ENCODE data around the gene FAM43A.

FAM43A gene

GRCh38 chr3:194713299-194714136 is 27.8 kb downstream of the FAM43A start:
- no peaks in the 10 kb centered on the region for H3K36me3 ChIP-seq (ENCODE audit: insufficient read depth, low read length)
- H3K9ac ChIP-seq (ENCODE audit: low read depth, low read length): no peak overlapping the region
- H3K9me3 ChIP-seq (ENCODE audit: insufficient read depth, low read depth, low read length): no peaks in the 10 kb centered on the region
- no peaks in the 10 kb centered on the region for H3K27me3 ChIP-seq (ENCODE audit: insufficient read depth, low read length)
- H3K4me1 ChIP-seq (ENCODE audit: insufficient read depth, low read length): no peaks in the 10 kb centered on the region
- no peak overlapping the region for H3K27ac ChIP-seq (ENCODE audit: low read depth, low read length)
- H3K4me3 ChIP-seq (ENCODE audit: low read length): no peak overlapping the region
- 88% methylated on average over 8 of the region's 9 CpGs for WGBS

DNA sequence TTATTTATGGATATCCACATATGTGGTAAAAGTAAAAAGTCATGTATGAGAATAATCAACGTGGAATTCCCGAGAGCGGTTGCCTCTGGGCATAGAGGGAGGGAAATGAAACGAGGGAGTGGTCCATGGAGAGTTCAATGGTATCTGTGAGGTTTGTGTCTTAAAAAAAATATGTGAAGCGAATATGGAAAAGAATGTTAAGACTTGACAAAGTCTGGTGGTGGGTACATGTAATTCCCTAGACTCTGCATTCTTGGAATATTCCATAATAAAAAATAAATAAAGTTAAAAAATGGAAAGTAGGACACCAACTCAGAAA is 28.4 kb downstream of the FAM43A start:
- Histone ChIP-seq H3K4me1 (ENCODE audit: insufficient read depth, low read length) (no peaks in the 10 kb centered on the region), H3K27me3 (ENCODE audit: insufficient read depth, low read length) (no peaks in the 10 kb centered on the region), H3K9ac (ENCODE audit: low read depth, low read length) (no peak overlapping the region), H3K27ac (ENCODE audit: low read depth, low read length) (no peak overlapping the region), H3K4me3 (ENCODE audit: low read length) (no peak overlapping the region), H3K36me3 (ENCODE audit: insufficient read depth, low read length) (no peaks in the 10 kb centered on the region), H3K9me3 (ENCODE audit: insufficient read depth, low read depth, low read length) (no peaks in the 10 kb centered on the region)
- 92% methylated on average over 5 of the region's 5 CpGs for WGBS

DNA sequence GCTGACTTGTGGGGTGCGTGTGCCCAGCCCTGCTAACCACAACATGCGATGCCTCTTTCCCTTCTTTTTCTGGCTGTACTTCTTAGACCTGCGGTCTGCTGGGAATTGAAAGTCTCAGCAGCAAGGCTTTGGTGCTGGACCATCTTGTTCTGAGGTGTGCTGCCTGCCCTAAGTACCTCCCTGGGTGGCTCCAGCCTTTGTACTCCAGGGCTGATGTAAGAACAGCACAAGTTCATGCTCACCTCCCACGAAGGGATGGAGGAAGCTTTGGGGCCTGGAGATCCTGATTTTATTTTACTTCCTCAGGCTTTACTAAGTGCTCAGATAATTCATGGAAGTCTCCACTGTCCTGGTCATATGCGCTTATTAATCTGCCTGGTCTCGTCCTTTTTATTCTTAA is 28.9 kb downstream of the FAM43A start:
- Histone ChIP-seq H3K4me3 (ENCODE audit: low read length) (no peak overlapping the region), H3K4me1 (ENCODE audit: insufficient read depth, low read length) (no peaks in the 10 kb centered on the region), H3K36me3 (ENCODE audit: insufficient read depth, low read length) (no peaks in the 10 kb centered on the region), H3K27me3 (ENCODE audit: insufficient read depth, low read length) (no peaks in the 10 kb centered on the region), H3K9me3 (ENCODE audit: insufficient read depth, low read depth, low read length) (no peaks in the 10 kb centered on the region), H3K27ac (ENCODE audit: low read depth, low read length) (no peak overlapping the region), H3K9ac (ENCODE audit: low read depth, low read length) (no peak overlapping the region)
- 96% methylated on average over 6 of the region's 6 CpGs for WGBS

GRCh38 chr3:194715022-194715800 is 29.5 kb downstream of the FAM43A start:
- Histone ChIP-seq H3K36me3 (ENCODE audit: insufficient read depth, low read length) (no peaks in the 10 kb centered on the region), H3K27me3 (ENCODE audit: insufficient read depth, low read length) (no peaks in the 10 kb centered on the region), H3K4me1 (ENCODE audit: insufficient read depth, low read length) (no peaks in the 10 kb centered on the region), H3K9me3 (ENCODE audit: insufficient read depth, low read depth, low read length) (no peaks in the 10 kb centered on the region), H3K27ac (ENCODE audit: low read depth, low read length) (no peak overlapping the region), H3K9ac (ENCODE audit: low read depth, low read length) (no peak overlapping the region), H3K4me3 (ENCODE audit: low read length) (no peak overlapping the region)
- WGBS: 90% methylated on average over 8 of the region's 8 CpGs

DNA sequence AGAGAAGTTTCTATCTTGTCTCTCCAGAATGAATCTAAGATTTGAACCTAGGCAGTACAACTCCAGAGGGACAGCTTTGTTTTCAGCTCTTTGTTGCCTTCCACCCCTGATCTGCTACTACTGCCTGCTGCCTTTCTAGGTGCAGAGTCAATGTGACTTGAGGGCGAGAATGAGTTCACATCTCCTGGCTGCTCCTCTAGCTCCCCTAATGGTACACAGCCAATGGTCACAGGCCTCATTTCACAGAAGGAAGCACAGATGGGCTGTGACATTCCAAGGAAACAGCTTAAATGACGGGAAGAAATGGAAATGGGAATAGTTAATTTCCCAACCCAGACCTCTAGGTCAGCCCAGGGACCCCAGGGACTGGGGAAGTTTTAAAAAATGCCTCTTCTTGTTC is 32.4 kb downstream of the FAM43A start:
- Histone ChIP-seq H3K27me3 (ENCODE audit: insufficient read depth, low read length) (no peaks in the 10 kb centered on the region), H3K9me3 (ENCODE audit: insufficient read depth, low read depth, low read length) (no peaks in the 10 kb centered on the region), H3K4me3 (ENCODE audit: low read length) (no peak overlapping the region), H3K9ac (ENCODE audit: low read depth, low read length) (no peak overlapping the region), H3K27ac (ENCODE audit: low read depth, low read length) (no peak overlapping the region), H3K4me1 (ENCODE audit: insufficient read depth, low read length) (no peaks in the 10 kb centered on the region), H3K36me3 (ENCODE audit: insufficient read depth, low read length) (no peaks in the 10 kb centered on the region)
- WGBS: 69% methylated on average over 2 of the region's 2 CpGs

DNA sequence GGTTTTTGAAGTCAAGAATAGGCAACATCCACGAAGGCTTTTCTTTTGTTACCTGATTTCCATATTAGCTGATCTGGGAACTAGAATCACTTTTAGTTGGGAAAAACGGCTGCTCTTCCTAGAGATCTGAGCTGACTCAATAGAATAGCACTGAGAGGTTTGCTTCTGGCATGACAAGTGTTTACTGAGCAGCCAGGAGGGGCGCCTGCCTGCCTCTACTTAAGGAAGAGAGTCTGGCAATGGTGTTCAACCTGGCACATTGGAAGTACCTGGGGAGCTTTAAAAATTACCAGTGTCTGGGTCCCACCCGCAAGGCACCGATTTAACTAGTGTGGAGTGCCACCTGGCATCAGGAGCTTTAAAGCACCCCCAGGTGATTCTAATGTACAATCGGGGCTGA is 34.4 kb downstream of the FAM43A start:
- Histone ChIP-seq H3K27ac (ENCODE audit: low read depth, low read length) (no peak overlapping the region), H3K9ac (ENCODE audit: low read depth, low read length) (no peak overlapping the region), H3K4me3 (ENCODE audit: low read length) (no peak overlapping the region), H3K4me1 (ENCODE audit: insufficient read depth, low read length) (no peaks in the 10 kb centered on the region), H3K27me3 (ENCODE audit: insufficient read depth, low read length) (no peaks in the 10 kb centered on the region), H3K9me3 (ENCODE audit: insufficient read depth, low read depth, low read length) (no peaks in the 10 kb centered on the region), H3K36me3 (ENCODE audit: insufficient read depth, low read length) (no peaks in the 10 kb centered on the region)
- WGBS: 83% methylated on average over 6 of the region's 6 CpGs

DNA sequence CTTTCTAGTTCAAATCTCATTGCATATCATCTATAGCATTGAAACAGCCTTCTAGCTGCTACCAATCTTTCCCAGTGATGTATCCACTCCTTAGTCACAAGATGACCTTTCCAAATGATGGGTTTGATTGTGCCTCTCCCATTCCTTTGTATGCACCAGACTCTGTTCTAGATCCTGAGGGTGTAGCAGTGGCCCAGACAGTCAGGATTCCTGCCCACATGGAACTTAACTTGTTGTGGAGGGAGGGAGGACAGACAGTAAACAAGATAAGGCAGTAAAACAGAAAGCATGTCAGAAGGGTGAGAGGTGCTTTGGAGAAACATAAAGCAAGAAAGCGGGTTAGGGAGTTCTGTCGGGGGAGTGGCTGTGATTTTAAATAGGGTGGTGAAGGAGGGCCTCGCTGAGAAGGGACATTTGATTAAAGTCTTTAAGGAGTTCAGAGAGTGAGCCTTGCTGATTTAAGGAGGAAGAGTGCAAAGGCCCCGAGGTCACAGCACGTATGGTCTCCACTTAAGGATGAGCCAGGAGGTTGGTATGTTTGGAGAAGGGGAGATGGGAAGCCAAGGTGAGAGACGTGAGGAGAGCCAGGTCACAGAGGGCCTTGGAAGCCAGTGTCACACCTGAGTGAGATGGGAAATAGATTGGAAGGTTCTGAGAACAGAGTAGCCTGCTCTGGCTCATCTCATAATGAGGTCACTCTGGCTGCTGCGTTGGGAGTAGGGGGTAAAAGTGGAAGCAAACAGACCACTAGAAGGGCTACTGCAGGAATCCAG is 38.3 kb downstream of the FAM43A start:
- Histone ChIP-seq H3K27ac (ENCODE audit: low read depth, low read length) (no peak overlapping the region), H3K9ac (ENCODE audit: low read depth, low read length) (no peak overlapping the region), H3K36me3 (ENCODE audit: insufficient read depth, low read length) (no peaks in the 10 kb centered on the region), H3K4me1 (ENCODE audit: insufficient read depth, low read length) (peaks cover 4% of the 10 kb centered on the region), H3K4me3 (ENCODE audit: low read length) (no peak overlapping the region), H3K27me3 (ENCODE audit: insufficient read depth, low read length) (no peaks in the 10 kb centered on the region), H3K9me3 (ENCODE audit: insufficient read depth, low read depth, low read length) (no peaks in the 10 kb centered on the region)
- 80% methylated on average over 7 of the region's 7 CpGs for WGBS

- H3K9me3 ChIP-seq (ENCODE audit: insufficient read depth, low read depth, low read length): no peaks in the 10 kb centered on the region
- H3K4me3 ChIP-seq (ENCODE audit: low read length): no peak overlapping the region
- H3K9ac ChIP-seq (ENCODE audit: low read depth, low read length): no peak overlapping the region
- no peaks in the 10 kb centered on the region for H3K36me3 ChIP-seq (ENCODE audit: insufficient read depth, low read length)
- H3K27ac ChIP-seq (ENCODE audit: low read depth, low read length): no peak overlapping the region
- no peaks in the 10 kb centered on the region for H3K27me3 ChIP-seq (ENCODE audit: insufficient read depth, low read length)
- peaks cover 17% of the 10 kb centered on the region for H3K4me1 ChIP-seq (ENCODE audit: insufficient read depth, low read length)
- 89% methylated on average over 5 of the region's 5 CpGs for WGBS
Measured at GRCh38 chr3:194725346-194725745, 39.7 kb downstream of the FAM43A start.

- no peak overlapping the region for H3K4me3 ChIP-seq (ENCODE audit: low read length)
- no peak overlapping the region for H3K27ac ChIP-seq (ENCODE audit: low read depth, low read length)
- H3K9me3 ChIP-seq (ENCODE audit: insufficient read depth, low read depth, low read length): no peaks in the 10 kb centered on the region
- 73% methylated on average over 10 of the region's 11 CpGs for WGBS
- H3K9ac ChIP-seq (ENCODE audit: low read depth, low read length): no peak overlapping the region
- no peaks in the 10 kb centered on the region for H3K27me3 ChIP-seq (ENCODE audit: insufficient read depth, low read length)
- peaks cover 21% of the 10 kb centered on the region for H3K4me1 ChIP-seq (ENCODE audit: insufficient read depth, low read length)
- H3K36me3 ChIP-seq (ENCODE audit: insufficient read depth, low read length): no peaks in the 10 kb centered on the region
Measured at GRCh38 chr3:194727435-194728128, 41.9 kb downstream of the FAM43A start.

GRCh38 chr3:194728986-194729385 is 43.3 kb downstream of the FAM43A start:
- Histone ChIP-seq H3K9me3 (ENCODE audit: insufficient read depth, low read depth, low read length) (no peaks in the 10 kb centered on the region), H3K9ac (ENCODE audit: low read depth, low read length) (no peak overlapping the region), H3K27ac (ENCODE audit: low read depth, low read length) (no peak overlapping the region), H3K4me3 (ENCODE audit: low read length) (no peak overlapping the region), H3K4me1 (ENCODE audit: insufficient read depth, low read length) (peaks cover 21% of the 10 kb centered on the region), H3K36me3 (ENCODE audit: insufficient read depth, low read length) (no peaks in the 10 kb centered on the region), H3K27me3 (ENCODE audit: insufficient read depth, low read length) (no peaks in the 10 kb centered on the region)
- 74% methylated on average over 2 of the region's 2 CpGs for WGBS
